Embryonic facial prominence (tissue), 1 donor: ENCODE measurements around the gene NT5DC3.

Source experiments
- DNase-seq: peaks from one replicate; pipeline ENCODE4 v3.0.0-alpha.2; 2016; ENCODE audit errors: extremely low spot score

NT5DC3 gene

DNA sequence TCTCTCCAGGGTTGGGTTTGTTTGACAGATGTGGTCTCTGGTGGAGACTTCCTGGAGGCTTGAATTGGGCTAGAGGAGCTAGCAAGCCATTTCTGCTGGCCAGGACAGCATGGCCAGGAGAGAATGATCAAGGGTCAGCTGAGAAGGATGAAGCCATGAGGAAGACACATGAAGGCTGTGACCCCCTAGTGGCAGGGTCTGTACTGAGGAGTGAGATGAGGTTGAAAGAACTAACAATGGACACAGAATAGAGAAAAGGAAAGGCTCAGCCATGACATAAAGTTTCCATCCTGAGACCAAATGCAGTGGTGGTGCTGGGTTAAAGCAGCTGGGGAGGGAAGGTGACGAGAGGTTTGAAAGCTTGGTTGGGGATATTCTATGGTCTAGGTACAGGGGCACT, 89.9 kb downstream of the NT5DC3 start:
- DNase-seq = no peak

DNA sequence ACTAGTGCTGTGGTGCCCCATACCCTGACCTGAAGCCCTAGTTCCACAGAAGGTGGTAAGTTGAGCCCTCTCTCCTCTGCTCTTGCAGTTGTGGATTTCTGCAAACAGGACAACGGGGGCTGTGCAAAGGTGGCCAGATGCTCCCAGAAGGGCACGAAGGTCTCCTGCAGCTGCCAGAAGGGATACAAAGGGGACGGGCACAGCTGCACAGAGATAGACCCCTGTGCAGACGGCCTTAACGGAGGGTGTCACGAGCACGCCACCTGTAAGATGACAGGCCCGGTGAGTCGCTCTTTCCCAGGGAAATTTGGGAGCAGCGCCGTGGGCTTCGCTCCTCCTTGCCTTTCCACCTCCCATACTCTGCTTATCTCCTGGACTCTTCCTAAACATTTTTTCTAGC, 92.2 kb downstream of the NT5DC3 start:
- DNase-seq = no peak

DNA sequence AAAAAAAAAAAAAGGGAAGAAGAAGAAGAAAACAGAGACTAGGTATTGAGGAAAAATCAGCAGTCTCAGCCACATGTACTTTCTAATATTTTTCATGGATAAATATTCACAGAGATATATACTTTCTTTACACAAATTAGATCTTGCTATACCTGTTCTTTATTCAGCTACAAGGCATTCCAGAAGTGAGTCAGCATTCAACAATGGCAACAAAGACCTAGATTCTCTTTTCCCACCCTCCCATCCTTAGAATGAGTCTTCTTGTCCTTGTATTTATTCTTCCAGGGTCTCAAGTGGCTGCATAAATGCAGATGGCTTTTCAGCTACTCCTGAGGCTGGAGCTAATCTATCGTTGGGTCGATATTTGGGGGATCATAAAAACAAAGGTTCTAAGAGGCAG, 93.0 kb downstream of the NT5DC3 start:
- DNase-seq = no peak

DNA sequence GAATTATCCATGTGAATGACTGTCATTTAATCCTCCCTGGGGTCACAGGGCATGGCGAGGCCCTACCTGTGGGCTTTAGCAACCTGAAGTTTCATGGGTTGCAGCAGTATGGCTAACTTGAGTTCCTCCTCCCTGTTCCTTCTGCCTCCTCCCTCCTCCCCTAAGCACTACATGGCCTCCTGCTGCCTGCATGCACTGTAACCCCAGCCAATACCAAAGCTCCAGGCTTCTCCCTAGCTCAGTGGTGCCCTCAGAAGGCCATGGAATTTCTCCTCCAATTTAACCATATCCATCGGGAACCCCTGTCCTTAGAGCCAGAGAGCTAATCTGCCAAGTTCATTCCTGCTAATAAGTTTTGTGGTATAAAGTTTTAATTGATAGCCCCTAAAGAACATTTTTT, 95.1 kb downstream of the NT5DC3 start:
- no peak for DNase-seq

DNA sequence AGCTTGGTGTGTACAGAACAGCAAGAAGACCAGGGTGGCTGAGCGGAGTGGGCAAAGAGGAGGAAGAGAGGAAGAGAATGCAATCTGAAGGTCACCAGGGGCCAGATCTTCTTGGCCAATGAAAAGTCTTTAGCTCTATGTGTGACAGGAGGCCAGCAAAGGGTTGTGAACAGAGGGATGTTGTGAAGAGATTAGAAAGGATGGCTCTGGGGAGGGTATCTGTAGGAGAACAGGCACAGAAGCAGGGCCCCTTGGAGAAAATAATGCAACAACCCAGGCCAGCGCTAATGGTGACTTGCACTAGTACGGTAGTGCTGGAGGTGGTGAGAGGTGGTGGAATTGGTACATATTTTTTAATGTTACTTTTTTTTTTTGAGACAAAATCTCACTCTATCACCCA, 97.2 kb downstream of the NT5DC3 start:
- no peak for DNase-seq

DNA sequence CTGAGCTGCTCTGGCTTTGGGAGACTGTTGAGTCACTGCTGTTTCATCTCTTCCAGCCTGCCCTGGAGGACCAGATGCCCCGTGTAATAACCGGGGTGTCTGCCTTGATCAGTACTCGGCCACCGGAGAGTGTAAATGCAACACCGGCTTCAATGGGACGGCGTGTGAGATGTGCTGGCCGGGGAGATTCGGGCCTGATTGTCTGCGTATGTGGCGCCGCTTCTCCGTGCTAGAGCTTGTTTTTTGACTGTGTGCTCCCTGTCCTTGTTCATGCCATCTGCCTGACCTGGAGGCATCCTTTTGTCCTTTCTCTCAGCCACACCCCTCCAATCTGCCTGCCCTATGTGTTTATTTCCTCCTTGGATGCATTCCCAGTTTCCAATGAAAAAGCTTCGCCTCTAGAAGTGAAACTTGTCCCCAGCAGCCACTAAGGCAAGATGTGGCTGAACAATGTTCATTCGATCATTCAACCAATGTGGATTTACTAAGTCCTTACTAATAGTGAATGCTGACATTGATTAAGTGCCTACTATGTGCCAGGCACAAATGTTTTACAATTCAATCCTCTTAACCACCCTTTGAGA, 98.6 kb downstream of the NT5DC3 start:
- DNase-seq = no peak

DNA sequence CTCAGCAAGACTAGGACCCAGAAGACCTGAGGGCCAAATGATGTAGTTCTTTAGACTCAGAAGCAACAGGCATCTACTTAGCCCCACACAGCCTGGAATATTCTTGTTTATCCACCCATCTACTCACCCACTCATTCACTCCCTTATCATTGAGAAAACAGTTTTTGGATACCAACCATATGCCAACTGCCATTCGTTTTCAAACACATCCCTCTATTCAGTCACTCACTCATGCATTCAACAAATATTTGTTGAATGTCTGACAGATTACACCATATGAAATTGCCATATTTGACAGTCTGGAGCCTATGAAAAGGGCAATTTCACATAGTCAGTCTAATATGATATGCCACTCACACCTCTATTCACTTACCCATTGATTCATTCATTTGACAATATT, 103.2 kb downstream of the NT5DC3 start:
- DNase-seq = no peak

DNA sequence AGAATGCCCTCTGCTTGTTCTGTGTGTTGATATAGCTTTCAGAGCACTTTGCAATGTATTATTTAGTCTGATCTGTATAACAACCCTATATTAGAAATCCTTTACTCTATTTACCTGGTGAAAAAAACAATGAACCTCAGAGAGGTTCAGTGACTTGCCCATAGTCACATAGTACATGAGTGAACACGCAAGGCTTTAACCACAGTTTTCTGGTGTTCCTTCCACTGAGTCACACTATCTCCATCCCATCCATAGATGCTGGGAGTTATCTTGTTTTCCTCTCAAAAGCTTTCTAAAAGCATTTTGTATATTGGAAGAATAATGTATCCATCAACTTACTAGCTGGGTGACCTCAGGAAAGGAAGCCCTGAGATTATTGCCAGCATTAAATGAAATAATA, 104.5 kb downstream of the NT5DC3 start:
- no peak for DNase-seq

DNA sequence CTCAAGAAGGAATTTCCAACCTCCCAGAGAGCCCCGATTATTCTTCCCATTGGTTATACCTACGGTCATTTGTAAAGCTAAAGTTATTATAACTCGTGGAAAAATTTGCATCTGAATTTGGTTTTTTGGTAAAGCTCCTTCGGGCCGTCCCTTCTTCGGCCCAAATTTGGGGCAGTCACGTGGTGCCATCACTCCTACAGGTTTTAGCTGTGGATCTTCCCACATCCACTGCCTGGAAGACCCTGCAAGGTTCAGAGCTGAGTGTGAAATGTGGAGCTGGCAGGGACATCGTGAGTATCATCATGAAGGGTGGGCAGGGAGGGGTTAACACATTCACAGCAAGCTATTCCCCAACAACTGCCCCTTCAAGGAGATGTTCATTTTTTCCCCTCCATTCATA, 105.7 kb downstream of the NT5DC3 start:
- DNase-seq = no peak

DNA sequence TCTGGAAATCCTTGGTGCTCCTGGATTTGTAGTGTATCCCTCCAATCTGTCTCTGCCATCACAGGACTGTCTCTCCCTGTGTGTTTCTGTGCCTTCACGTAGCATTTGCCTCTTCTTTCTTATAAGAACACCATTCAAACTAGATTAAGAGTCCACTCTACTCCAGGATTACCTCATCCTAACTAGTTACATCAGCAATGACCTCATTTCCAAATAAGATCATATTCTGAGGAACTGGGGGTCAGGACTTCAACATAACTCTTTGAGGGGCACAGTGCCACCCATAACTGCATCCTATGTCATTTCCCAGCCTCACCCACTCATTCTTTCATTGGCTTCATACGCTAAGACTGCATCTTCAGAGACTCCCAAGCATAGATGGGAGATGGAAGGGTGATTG, 106.2 kb downstream of the NT5DC3 start:
- no peak for DNase-seq

DNA sequence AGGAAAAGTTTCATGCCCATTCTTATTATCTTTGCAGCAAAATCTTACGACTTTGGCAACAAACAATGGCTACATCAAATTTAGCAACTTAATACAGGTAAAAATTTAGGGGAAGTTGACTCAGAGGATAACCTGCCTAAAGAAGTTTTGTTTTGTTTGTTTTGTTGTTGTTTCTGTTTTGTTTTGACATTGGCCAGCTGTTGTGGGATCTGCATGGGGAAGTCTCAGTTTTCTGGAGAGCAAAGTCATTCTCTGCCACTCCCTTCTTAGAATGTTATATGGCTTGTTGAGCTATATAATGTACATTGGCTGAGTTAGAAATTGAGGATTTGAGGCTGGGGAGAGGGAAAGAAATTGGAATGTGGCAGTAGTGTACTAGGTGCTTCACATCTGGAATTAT, 109.5 kb downstream of the NT5DC3 start:
- DNase-seq = no peak

DNA sequence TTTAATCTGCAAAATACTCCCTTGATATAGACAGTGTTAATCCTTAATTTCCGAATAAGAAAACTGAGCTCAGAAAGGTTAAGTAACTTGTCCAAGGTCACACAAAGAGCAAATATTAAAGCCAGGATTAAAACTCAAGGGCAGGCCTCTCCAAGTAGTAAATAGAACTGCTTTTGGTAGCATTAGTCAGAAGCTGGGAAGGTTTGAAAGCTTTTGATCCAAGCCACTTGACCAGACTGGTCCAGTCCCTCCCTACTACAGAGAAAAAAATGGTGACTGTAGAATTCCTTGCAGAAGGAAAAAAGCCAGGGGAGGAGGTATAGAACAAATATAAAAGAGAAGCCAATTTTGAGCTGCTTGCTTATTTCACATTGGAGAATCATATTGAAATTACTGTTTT, 111.5 kb downstream of the NT5DC3 start:
- no peak for DNase-seq

DNA sequence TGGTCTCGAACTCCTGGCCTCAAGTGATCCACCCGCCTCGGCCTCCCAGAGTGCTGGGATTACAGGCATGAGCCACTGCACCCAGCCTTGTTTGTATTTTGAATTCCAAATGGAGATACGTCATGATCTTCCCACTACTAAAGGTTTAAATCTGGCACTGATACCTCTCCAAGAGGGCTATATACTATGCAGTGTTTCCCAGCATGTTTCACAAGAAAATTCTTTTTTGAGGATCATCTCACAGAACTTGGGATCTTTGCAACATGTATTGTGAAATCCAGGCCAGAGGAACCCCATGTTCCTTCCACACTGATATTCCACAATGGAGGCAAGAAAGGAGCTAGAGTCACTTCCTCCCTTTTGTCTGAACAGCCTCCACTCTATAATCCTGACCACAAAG, 112.7 kb downstream of the NT5DC3 start:
- no peak for DNase-seq

DNA sequence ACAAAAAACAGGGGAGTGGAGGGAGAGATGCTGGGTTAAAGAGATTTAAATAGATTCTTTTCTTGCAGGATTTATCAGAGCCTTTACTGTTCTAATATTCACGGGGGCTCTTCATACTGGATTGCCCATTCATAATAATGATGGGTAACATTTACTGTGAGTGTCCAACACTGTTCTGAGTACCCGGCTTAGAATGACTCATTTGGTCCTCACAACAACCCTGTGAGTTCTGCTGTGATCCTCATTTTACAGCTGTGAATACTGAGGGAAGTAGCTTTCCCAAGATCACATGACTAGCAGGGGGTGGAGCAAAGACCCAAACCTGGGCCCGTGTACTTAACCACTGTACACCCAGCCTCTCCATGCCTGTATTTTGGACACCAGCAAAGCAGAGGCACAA, 113.4 kb downstream of the NT5DC3 start:
- DNase-seq = no peak

DNA sequence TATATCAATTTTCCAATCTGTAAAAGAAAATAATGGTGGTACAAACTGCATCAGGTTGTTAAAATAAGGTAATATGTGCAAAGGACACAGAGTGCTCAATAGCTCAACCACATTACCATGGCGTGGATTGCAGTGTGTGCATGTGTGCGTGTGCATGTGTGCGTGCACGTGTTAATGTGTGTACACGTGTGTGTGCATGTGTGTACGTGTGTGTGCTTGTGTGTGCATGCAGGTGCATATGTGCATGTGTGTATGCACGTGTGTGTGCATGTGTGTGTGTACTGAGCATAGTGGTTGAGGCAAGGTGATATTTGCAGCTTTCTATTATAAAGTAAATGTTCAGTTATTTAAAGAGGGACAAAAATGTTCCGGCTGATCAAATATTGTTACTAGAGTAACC, 115.6 kb downstream of the NT5DC3 start:
- DNase-seq = no peak
